Gastroesophageal sphincter (tissue), 3 donors: ENCODE results near the gene RPTOR.

Experiments
- EP300 ChIP-seq: sonication (generic); formaldehyde crosslinking; IDR thresholded peaks from one replicate; pipeline ENCODE4 v1.6.1; 2017; ENCODE audit warnings: antibody characterized with exemption, mild to moderate bottlenecking
- TF ChIP-seq, protein P1 (sequence below), 4 experiments: fragments of 200-600 bp in 2 of 4; fragments of 450-650 bp in 2 of 4; sonication (generic) in 1 of 4; IDR thresholded peaks; one replicate each; pipeline ENCODE4 v1.5.1; 2017 to 2019; ENCODE audit warnings: antibody characterized with exemption in 4 of 4, mild to moderate bottlenecking in 2 of 4, moderate library complexity in 2 of 4

DNA sequence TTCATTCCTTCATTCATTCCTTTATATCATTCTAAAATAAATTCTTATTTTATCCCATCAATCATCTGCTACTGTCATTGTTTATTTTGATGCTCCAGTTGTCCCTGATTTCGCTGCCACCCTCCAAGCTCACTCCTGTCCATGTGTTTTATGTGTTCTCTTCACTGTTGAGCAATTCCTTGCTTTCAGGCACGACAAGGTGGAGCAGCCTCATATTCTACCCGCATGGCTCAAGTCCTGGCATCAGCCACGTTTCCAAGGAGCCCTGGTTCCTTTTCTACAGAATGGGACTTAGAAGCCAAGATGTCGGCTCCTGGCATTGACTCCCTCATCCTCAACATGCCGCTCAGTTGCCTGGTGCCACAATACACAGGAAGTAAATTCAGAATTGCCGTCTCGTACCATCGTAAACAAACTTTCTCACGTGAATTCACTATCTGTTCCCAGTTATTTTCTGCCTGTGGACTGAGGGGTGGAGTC lies 139.0 kb downstream of the RPTOR start:
- no peak for TF ChIP-seq EP300
- TF ChIP-seq, protein P1, sequence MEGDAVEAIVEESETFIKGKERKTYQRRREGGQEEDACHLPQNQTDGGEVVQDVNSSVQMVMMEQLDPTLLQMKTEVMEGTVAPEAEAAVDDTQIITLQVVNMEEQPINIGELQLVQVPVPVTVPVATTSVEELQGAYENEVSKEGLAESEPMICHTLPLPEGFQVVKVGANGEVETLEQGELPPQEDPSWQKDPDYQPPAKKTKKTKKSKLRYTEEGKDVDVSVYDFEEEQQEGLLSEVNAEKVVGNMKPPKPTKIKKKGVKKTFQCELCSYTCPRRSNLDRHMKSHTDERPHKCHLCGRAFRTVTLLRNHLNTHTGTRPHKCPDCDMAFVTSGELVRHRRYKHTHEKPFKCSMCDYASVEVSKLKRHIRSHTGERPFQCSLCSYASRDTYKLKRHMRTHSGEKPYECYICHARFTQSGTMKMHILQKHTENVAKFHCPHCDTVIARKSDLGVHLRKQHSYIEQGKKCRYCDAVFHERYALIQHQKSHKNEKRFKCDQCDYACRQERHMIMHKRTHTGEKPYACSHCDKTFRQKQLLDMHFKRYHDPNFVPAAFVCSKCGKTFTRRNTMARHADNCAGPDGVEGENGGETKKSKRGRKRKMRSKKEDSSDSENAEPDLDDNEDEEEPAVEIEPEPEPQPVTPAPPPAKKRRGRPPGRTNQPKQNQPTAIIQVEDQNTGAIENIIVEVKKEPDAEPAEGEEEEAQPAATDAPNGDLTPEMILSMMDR (IDR thresholded peaks at IDR 0.05), result no peak
